Mammary epithelial cell (primary cell): ENCODE data around the gene HAUS3.

Source experiments
- CTCF ChIP-seq, 2 donors: IDR thresholded peaks in 1 of 2; conservative IDR thresholded peaks in 1 of 2; 2 replicates each; pipeline ENCODE4 v1.5.1; 2011 to 2012; ENCODE audit warnings: inconsistent platforms in 2 of 2, low read length in 2 of 2, mild to moderate bottlenecking in 2 of 2, control low read depth in 1 of 2, low read depth in 1 of 2; ENCODE audit not compliant: insufficient read depth in 1 of 2; ENCODE audit errors: extremely low read depth in 1 of 2
- EZH2 ChIP-seq: IDR thresholded peaks from 2 replicates; pipeline ENCODE4 v1.6.1; 2012; ENCODE audit warnings: low read length, inconsistent platforms, borderline replicate concordance

- TF ChIP-seq EZH2 = no peak
- no peak for TF ChIP-seq CTCF (conservative IDR thresholded peaks at IDR 0.05 in 1 of 2, IDR thresholded peaks at IDR 0.05 in 1 of 2; ENCODE audit: extremely low read depth in 1 of 2, insufficient read depth in 1 of 2, low read depth in 1 of 2, low read length in 2 of 2)
Observed at GRCh38 chr4:2219233-2219760, 22.6 kb downstream of the HAUS3 start.
